PFSK-1 (cell line): ENCODE measurements around the gene PLPPR1.

ENCODE experiments used
- REST ChIP-seq, 2 experiments: IDR thresholded peaks; 2 replicates each; pipeline versions ENCODE4 v1.6.1 to v1.8.0; 2011 to 2012; ENCODE audit warnings: low read depth in 2 of 2, low read length in 2 of 2, control low read depth in 1 of 2, inconsistent platforms in 1 of 2, mild to moderate bottlenecking in 1 of 2, moderate library complexity in 1 of 2; ENCODE audit not compliant: insufficient read depth in 1 of 2
- TAF1 ChIP-seq: IDR thresholded peaks from 2 replicates; pipeline ENCODE4 v1.6.1; 2012; ENCODE audit warnings: low read length, control low read depth, borderline replicate concordance; ENCODE audit not compliant: insufficient read depth

DNA sequence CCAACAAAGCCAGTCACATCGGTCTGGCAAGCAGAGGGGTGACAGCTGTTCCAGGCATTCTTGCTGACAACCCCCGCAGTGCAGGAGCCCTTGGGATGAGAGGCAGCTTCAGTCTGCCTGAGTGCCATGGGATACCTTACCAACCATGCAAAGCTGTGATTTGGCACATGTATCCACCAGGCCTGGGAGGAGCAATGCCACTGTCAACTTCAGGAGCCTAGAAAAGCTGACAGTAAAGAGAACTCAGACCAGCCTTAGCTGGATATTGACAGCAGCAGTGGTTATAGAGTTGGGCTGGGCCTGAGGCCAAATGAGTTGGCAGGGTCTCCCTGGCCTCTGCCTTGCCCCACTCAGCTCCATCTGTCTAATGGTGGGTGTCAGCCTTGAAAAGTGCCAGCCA is 10.1 kb upstream of the PLPPR1 start:
- TF ChIP-seq TAF1 (no peak), REST (IDR thresholded peaks at IDR 0.05; ENCODE audit: insufficient read depth in 1 of 2, low read depth in 2 of 2, low read length in 2 of 2) (no peak)
